Astrocyte (in vitro differentiated cells and primary cell): ENCODE results near the gene GLRA3. TPM values are rescaled to one million over a fixed set of nuclear protein-coding genes. Genes with fewer than 3 reads are reported as not detected.

Experiments used
- DNase-seq: peaks from one replicate; pipeline ENCODE4 v3.0.0-alpha.2; 2010; ENCODE audit warnings: low read depth
- FAIRE-seq: peaks from 2 replicates; lab custom pipeline; 2011; peaks lifted over from hg19 to GRCh38; lab: Jason Lieb, UNC
- H2AFZ ChIP-seq: 2 replicates; pipeline ENCODE4 v1.6.0; 2012; ENCODE audit warnings: low read depth, low read length, inconsistent platforms
- H3K27ac ChIP-seq: 2 replicates; pipeline ENCODE4 v1.5.1; 2011; ENCODE audit warnings: low read depth, low read length, inconsistent platforms
- H3K27me3 ChIP-seq: 2 replicates; pipeline ENCODE4 v1.6.0; 2011; ENCODE audit warnings: low read length, inconsistent platforms; ENCODE audit not compliant: insufficient read depth
- H3K36me3 ChIP-seq: 2 replicates; pipeline ENCODE4 v1.5.1; 2011; ENCODE audit warnings: low read length, inconsistent platforms; ENCODE audit not compliant: insufficient read depth
- H3K4me1 ChIP-seq: 2 replicates; pipeline ENCODE4 v1.5.1; 2011; ENCODE audit warnings: low read length, inconsistent platforms; ENCODE audit not compliant: insufficient read depth
- H3K4me2 ChIP-seq: 2 replicates; pipeline ENCODE4 v1.6.0; 2012; ENCODE audit warnings: low read length, inconsistent platforms
- H3K4me3 ChIP-seq: 2 replicates; pipeline ENCODE4 v1.5.1; 2011; ENCODE audit warnings: low read depth, mild to moderate bottlenecking, low read length, inconsistent platforms; ENCODE audit not compliant: insufficient read depth
- H3K79me2 ChIP-seq: 2 replicates; pipeline ENCODE4 v1.6.0; 2012; ENCODE audit warnings: mild to moderate bottlenecking, low read length, inconsistent platforms; ENCODE audit not compliant: insufficient read depth
- H3K9ac ChIP-seq: 2 replicates; pipeline ENCODE4 v1.6.0; 2012; ENCODE audit warnings: mild to moderate bottlenecking, low read length, inconsistent platforms
- H3K9me3 ChIP-seq: 2 replicates; pipeline ENCODE4 v1.5.1; 2012; ENCODE audit warnings: low read depth, mild to moderate bottlenecking, low read length, inconsistent platforms; ENCODE audit not compliant: insufficient read depth
- H4K20me1 ChIP-seq: 2 replicates; pipeline ENCODE4 v1.6.0; 2012; ENCODE audit warnings: low read length, inconsistent platforms; ENCODE audit not compliant: insufficient read depth
- H3K27ac Mint-ChIP-seq: one replicate; pipeline ENCODE4 v1.8.0; 2021; ENCODE audit warnings: mild to moderate bottlenecking, mixed read lengths; ENCODE audit not compliant: unreplicated experiment
- H3K27me3 Mint-ChIP-seq: one replicate; pipeline ENCODE4 v1.8.0; 2021; ENCODE audit warnings: low read depth, mixed read lengths; ENCODE audit not compliant: unreplicated experiment
- H3K36me3 Mint-ChIP-seq: one replicate; pipeline ENCODE4 v1.8.0; 2021; ENCODE audit warnings: low read depth, mixed read lengths; ENCODE audit not compliant: unreplicated experiment
- H3K4me1 Mint-ChIP-seq: one replicate; pipeline ENCODE4 v1.8.0; 2021; ENCODE audit warnings: low read depth, mixed read lengths; ENCODE audit not compliant: unreplicated experiment
- H3K4me3 Mint-ChIP-seq: one replicate; pipeline ENCODE4 v1.8.0; 2021; ENCODE audit warnings: mild to moderate bottlenecking, moderate library complexity, mixed read lengths; ENCODE audit not compliant: unreplicated experiment
- H3K9me3 Mint-ChIP-seq: one replicate; pipeline ENCODE4 v1.8.0; 2021; ENCODE audit warnings: mild to moderate bottlenecking, mixed read lengths; ENCODE audit not compliant: unreplicated experiment
- EZH2 ChIP-seq: IDR thresholded peaks from 2 replicates; pipeline ENCODE4 v1.6.1; 2012; ENCODE audit warnings: mild to moderate bottlenecking, low read length, inconsistent platforms; ENCODE audit not compliant: insufficient read depth
- total RNA-seq: library from RNA; stranded (reverse); gene quantifications from 2 replicates; pipeline ENCODE4 v1.2.1, GENCODE V29; 2021
- TF ChIP-seq, protein P1 (sequence below): IDR thresholded peaks from 2 replicates; pipeline ENCODE4 v1.5.1; 2011; ENCODE audit warnings: low read depth, mild to moderate bottlenecking, inconsistent platforms, low read length, moderate library complexity; ENCODE audit not compliant: insufficient read depth

Gene GLRA3
- total RNA-seq, 1 donor from 2014 or later, result not detected

DNA sequence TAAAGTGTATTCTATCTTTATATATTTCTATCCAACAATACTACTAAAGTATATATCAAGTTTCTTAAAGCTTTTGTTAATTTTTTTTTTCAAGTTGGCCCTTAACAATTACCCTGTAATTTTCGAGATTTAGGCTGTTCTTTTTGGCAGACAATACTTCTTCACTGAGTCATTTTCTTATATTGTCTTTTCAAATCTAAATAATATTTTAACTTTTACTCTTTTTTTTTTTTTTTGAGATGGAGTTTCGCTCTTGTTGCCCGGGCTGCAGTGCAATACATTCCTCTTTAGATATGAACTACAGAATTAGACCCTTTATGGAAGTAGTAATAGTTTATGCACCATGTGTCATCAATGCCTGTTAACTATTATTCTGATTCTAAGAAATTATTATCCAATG, 120.7 kb downstream of the GLRA3 start:
- Mint-ChIP-seq H3K36me3 (no peaks in the 10 kb centered on the region), H3K27ac (no peak overlapping the region), H3K4me1 (peaks cover 3% of the 10 kb centered on the region), H3K4me3 (no peak overlapping the region), H3K9me3 (no peaks in the 10 kb centered on the region), H3K27me3 (no peaks in the 10 kb centered on the region)
- H3K4me3 ChIP-seq, result no peak overlapping the region
- no peaks in the 10 kb centered on the region for H3K79me2 ChIP-seq
- no peak overlapping the region for H3K27ac ChIP-seq
- FAIRE-seq (no peak), DNase-seq (no peak)
- no peak overlapping the region for H3K9ac ChIP-seq
- no peaks in the 10 kb centered on the region for H4K20me1 ChIP-seq
- no peak overlapping the region for H2AFZ ChIP-seq
- H3K27me3 ChIP-seq, result peaks cover 2% of the 10 kb centered on the region
- TF ChIP-seq, protein P1, sequence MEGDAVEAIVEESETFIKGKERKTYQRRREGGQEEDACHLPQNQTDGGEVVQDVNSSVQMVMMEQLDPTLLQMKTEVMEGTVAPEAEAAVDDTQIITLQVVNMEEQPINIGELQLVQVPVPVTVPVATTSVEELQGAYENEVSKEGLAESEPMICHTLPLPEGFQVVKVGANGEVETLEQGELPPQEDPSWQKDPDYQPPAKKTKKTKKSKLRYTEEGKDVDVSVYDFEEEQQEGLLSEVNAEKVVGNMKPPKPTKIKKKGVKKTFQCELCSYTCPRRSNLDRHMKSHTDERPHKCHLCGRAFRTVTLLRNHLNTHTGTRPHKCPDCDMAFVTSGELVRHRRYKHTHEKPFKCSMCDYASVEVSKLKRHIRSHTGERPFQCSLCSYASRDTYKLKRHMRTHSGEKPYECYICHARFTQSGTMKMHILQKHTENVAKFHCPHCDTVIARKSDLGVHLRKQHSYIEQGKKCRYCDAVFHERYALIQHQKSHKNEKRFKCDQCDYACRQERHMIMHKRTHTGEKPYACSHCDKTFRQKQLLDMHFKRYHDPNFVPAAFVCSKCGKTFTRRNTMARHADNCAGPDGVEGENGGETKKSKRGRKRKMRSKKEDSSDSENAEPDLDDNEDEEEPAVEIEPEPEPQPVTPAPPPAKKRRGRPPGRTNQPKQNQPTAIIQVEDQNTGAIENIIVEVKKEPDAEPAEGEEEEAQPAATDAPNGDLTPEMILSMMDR, result no peak
- TF ChIP-seq EZH2, result no peak
- no peak overlapping the region for H3K4me2 ChIP-seq
- H3K9me3 ChIP-seq, result no peaks in the 10 kb centered on the region
- no peaks in the 10 kb centered on the region for H3K36me3 ChIP-seq
- H3K4me1 ChIP-seq, result no peaks in the 10 kb centered on the region

DNA sequence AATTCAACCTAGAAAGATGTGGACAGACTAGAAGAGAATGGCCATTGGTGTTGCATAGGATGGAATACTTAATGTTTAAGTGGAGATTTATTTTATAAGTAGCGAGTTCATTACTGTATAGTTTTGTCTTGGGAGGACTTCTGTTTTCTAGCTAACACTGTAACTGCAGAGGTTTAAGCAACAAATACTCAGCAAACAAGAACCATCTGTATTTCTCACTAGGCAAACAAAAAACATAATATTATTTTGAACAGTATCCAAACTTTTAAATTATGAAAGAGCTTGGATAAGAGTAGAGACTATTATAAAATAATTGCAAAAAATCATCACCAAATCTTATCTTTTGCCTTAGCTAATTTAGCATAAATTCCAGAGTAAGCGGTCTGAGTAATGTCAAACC, 121.1 kb downstream of the GLRA3 start:
- no peak for FAIRE-seq
- Histone ChIP-seq H3K79me2 (no peaks in the 10 kb centered on the region), H3K27ac (no peak overlapping the region), H3K9ac (no peak overlapping the region), H3K4me2 (no peak overlapping the region), H3K27me3 (no peaks in the 10 kb centered on the region), H4K20me1 (no peaks in the 10 kb centered on the region), H3K36me3 (no peaks in the 10 kb centered on the region), H3K4me1 (no peaks in the 10 kb centered on the region), H3K4me3 (no peak overlapping the region), H2AFZ (no peak overlapping the region), H3K9me3 (no peaks in the 10 kb centered on the region)
- no peaks in the 10 kb centered on the region for H3K36me3 Mint-ChIP-seq
- no peak overlapping the region for H3K27ac Mint-ChIP-seq
- no peaks in the 10 kb centered on the region for H3K9me3 Mint-ChIP-seq
- TF ChIP-seq EZH2, result no peak
- TF ChIP-seq, protein P1, result no peak
- no peak overlapping the region for H3K4me3 Mint-ChIP-seq
- peaks cover 2% of the 10 kb centered on the region for H3K4me1 Mint-ChIP-seq
- H3K27me3 Mint-ChIP-seq, result no peaks in the 10 kb centered on the region
- no peak for DNase-seq

GRCh38 chr4:174707051-174707676, 121.9 kb downstream of the GLRA3 start:
- H3K27me3 Mint-ChIP-seq, result no peaks in the 10 kb centered on the region
- Histone ChIP-seq H3K36me3 (no peaks in the 10 kb centered on the region), H3K27ac (no peak overlapping the region), H3K4me2 (no peak overlapping the region), H3K9ac (no peak overlapping the region), H3K79me2 (no peaks in the 10 kb centered on the region), H2AFZ (no peak overlapping the region), H3K9me3 (no peaks in the 10 kb centered on the region), H4K20me1 (no peaks in the 10 kb centered on the region), H3K27me3 (no peaks in the 10 kb centered on the region), H3K4me1 (no peaks in the 10 kb centered on the region), H3K4me3 (no peak overlapping the region)
- peaks cover 3% of the 10 kb centered on the region for H3K4me1 Mint-ChIP-seq
- DNase-seq, result no peak
- FAIRE-seq, result no peak
- no peaks in the 10 kb centered on the region for H3K36me3 Mint-ChIP-seq
- H3K4me3 Mint-ChIP-seq, result no peak overlapping the region
- no peak for TF ChIP-seq EZH2
- H3K9me3 Mint-ChIP-seq, result no peaks in the 10 kb centered on the region
- H3K27ac Mint-ChIP-seq, result no peak overlapping the region
